ENCODE data around the gene RSPRY1.

DNA sequence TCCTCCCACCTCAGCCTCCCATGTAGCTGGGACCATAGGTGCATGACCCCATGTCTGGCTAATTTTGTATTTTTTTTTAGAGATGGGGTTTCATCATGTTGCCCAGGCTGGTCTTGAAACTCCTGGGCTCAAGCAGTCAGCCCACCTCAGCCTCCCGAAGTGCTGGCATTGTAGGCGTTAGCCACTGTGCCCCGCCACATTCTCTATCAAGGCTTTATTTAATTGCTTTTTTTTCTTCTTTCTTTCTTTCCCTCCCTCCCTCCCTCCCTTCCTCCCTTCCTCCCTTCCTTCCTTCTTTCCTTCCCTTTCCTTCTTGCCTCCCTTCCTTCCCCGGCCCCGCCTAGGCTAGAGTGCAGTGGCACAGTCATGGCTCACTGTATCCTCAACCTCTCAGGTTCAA lies 23.7 kb downstream of the RSPRY1 start:
- TF ChIP-seq, protein P1, sequence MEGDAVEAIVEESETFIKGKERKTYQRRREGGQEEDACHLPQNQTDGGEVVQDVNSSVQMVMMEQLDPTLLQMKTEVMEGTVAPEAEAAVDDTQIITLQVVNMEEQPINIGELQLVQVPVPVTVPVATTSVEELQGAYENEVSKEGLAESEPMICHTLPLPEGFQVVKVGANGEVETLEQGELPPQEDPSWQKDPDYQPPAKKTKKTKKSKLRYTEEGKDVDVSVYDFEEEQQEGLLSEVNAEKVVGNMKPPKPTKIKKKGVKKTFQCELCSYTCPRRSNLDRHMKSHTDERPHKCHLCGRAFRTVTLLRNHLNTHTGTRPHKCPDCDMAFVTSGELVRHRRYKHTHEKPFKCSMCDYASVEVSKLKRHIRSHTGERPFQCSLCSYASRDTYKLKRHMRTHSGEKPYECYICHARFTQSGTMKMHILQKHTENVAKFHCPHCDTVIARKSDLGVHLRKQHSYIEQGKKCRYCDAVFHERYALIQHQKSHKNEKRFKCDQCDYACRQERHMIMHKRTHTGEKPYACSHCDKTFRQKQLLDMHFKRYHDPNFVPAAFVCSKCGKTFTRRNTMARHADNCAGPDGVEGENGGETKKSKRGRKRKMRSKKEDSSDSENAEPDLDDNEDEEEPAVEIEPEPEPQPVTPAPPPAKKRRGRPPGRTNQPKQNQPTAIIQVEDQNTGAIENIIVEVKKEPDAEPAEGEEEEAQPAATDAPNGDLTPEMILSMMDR (IDR thresholded peaks at IDR 0.05): no peak
- TF ChIP-seq POLR2A (IDR thresholded peaks at IDR 0.05): no peak
